H1 (cell line): Measurements from ENCODE around the gene MAN1C1. TPM values are rescaled to one million over a fixed set of nuclear protein-coding genes. Genes with fewer than 3 reads are reported as not detected.

ENCODE experiments used
- ASH2L ChIP-seq: fragments of 200-600, 300-600 bp; sonication (generic); IDR thresholded peaks from one replicate; pipeline ENCODE4 v1.7.1; 2017; ENCODE audit warnings: low read length
- CREB1 ChIP-seq: IDR thresholded peaks from 2 replicates; pipeline ENCODE4 v1.6.1; 2012; ENCODE audit warnings: inconsistent platforms
- EP300 ChIP-seq, 2 experiments: IDR thresholded peaks; 1 replicate in 1 of 2; 2 replicates in 1 of 2; pipeline ENCODE4 v1.6.1; 2011 to 2012; ENCODE audit warnings: low read depth in 2 of 2, low read length in 2 of 2, mild to moderate bottlenecking in 2 of 2, borderline replicate concordance in 1 of 2, inconsistent platforms in 1 of 2, moderate library complexity in 1 of 2
- GABPA ChIP-seq: IDR thresholded peaks from 2 replicates; pipeline ENCODE4 v1.6.1; 2011; ENCODE audit warnings: mild to moderate bottlenecking, low read length, moderate library complexity, borderline replicate concordance; ENCODE audit not compliant: insufficient read depth
- HDAC6 ChIP-seq: IDR thresholded peaks from one replicate; pipeline ENCODE4 v1.7.1; 2012; ENCODE audit warnings: low read depth, mild to moderate bottlenecking, inconsistent platforms, low read length, moderate library complexity
- RAD21 ChIP-seq, 2 experiments: IDR thresholded peaks in 1 of 2; conservative IDR thresholded peaks in 1 of 2; 2 replicates each; pipeline ENCODE4 v1.6.1; 2011; ENCODE audit warnings: low read depth in 2 of 2, low read length in 2 of 2, improper control_type of control experiment in 1 of 2, inconsistent platforms in 1 of 2, mild to moderate bottlenecking in 1 of 2, moderate library complexity in 1 of 2
- SIX5 ChIP-seq: IDR thresholded peaks from 2 replicates; pipeline ENCODE4 v1.6.1; 2011; ENCODE audit warnings: mild to moderate bottlenecking, low read depth, low read length
- polyA plus RNA-seq, 7 experiments: library from polyadenylated mRNA; depleted of rRNA in 3 of 7; stranded (reverse) in 5 of 7; unstranded in 2 of 7; fragments of >200 nt in 5 of 7; fragments of 200-250 nt in 2 of 7; gene quantifications; 1 replicate in 5 of 7; 2 replicates in 1 of 7; 4 replicates in 1 of 7; pipeline versions ENCODE4 v1.2.1 to v1.2.3, GENCODE V29; 2011 to 2013; ENCODE audit warnings: missing spikeins in 2 of 7, mixed read lengths in 2 of 7
- total RNA-seq: library from RNA; stranded (reverse); fragmentation: NEBNext Ultra II Directional; extraction: Animal tissue kit (Norgen Biotek cat#: 25700); gene quantifications from 2 replicates; pipeline ENCODE4 v1.2.1, GENCODE V29; 2021

The MAN1C1 gene
- total and polyA plus RNA-seq, 2 of the 8 experiments (the other 6 are each of a cell fraction or from before 2014, with no cell fraction given), result 7.8 to 15.2 TPM

- TF ChIP-seq RAD21 (IDR thresholded peaks at IDR 0.05 in 1 of 2, conservative IDR thresholded peaks at IDR 0.05 in 1 of 2; ENCODE audit: low read depth in 2 of 2, low read length in 2 of 2) (no peak), HDAC6 (no peak), GABPA (no peak), ASH2L (no peak), CREB1 (no peak), EP300 (IDR thresholded peaks at IDR 0.05; ENCODE audit: borderline replicate concordance in 1 of 2, low read depth in 2 of 2, low read length in 2 of 2) (no peak), SIX5 (no peak)
- TF ChIP-seq, all 59 proteins: peak for 0
Measured at GRCh38 chr1:25808481-25809244, 192.1 kb downstream of the MAN1C1 start (continued).
